ENCODE measurements around the gene TSTD1. TPM values are rescaled to one million over a fixed set of nuclear protein-coding genes. Genes with fewer than 3 reads are reported as not detected.
A peak's percentile ranks its signal among the peaks of the same experiment; 100 is the strongest.

The TSTD1 gene
- total and polyA plus RNA-seq, 2 of the 8 experiments (the other 6 are each of a cell fraction or from before 2014, with no cell fraction given), result 60.9 to 314 TPM

DNA sequence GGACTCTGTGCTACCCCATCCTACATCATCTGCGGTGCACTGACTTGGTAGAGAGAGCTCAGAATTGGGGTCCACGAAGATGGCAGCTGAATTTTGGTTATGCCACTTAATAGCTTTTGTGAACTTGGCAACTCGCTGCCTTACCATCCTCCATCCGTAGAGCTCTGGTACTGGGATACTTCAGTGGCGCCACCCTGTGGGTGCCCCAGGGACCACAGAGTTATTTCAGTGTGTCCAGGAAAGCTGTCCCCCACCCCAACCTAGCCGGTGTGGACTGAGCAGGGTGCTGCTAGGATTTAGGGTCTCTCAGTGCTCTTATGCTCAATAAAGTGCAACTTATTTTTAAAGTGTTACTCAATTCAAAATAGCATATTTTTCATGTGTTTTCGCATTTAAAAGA lies 16.0 kb upstream of the TSTD1 start:
- 0 out of 2 replicates have a peak overlapping the region, but pooled peaks have one; percentile 5 for H2BK15ac ChIP-seq (ENCODE audit: low read length)
- H3K27me3 ChIP-seq (replicated peaks in 1 of 4; ENCODE audit: control insufficient read depth in 3 of 4, extremely low read depth in 1 of 4, insufficient read depth in 3 of 4, low read length in 3 of 4), result no peaks in the 10 kb centered on the region
- H3K14ac ChIP-seq (ENCODE audit: insufficient read length), result no peak overlapping the region
- H3K9ac ChIP-seq (replicated peaks in 1 of 4; ENCODE audit: extremely low read depth in 1 of 4, low read depth in 3 of 4, low read length in 3 of 4), result no peak overlapping the region
- no peaks in the 10 kb centered on the region for H3K79me1 ChIP-seq (ENCODE audit: low read depth, low read length)
- no peak overlapping the region for H2BK20ac ChIP-seq (ENCODE audit: low read length)
- no peak overlapping the region for H3K4me2 ChIP-seq (ENCODE audit: insufficient read depth in 1 of 2, low read depth in 2 of 2, low read length in 2 of 2)
- no peaks in the 10 kb centered on the region for H3K79me2 ChIP-seq (ENCODE audit: control insufficient read depth in 1 of 2, insufficient read depth in 2 of 2, low read length in 2 of 2)
- no peaks in the 10 kb centered on the region for H4K20me1 ChIP-seq (replicated peaks in 1 of 2; ENCODE audit: control insufficient read depth in 1 of 2, insufficient read depth in 2 of 2, low read length in 2 of 2)
- no peak overlapping the region for H3K23ac ChIP-seq (ENCODE audit: insufficient read length)
- H3K36me3 ChIP-seq (ENCODE audit: control insufficient read depth in 2 of 4, insufficient read depth in 4 of 4, low read length in 3 of 4), result no peaks in the 10 kb centered on the region
- ChIA-PET CTCF (ENCODE audit: partially characterized antibody) (interaction anchor here (0.6 to 2.5 kb wide), 18 partner anchors 9 to 85 kb away, joined by 3 to 12 read pairs (median 4); partner anchors contain the start of genes ARHGAP30, KLHDC9 and USF1), POLR2A (ENCODE audit: partially characterized antibody) (interaction anchor here (1.0 to 2.9 kb wide), 2 partner anchors 9 to 35 kb away, joined by 3 to 21 read pairs; partner anchors contain the start of gene USF1)
- H2BK120ac ChIP-seq (replicated peaks; ENCODE audit: low read depth, low read length), result no peak overlapping the region
- H2AFZ ChIP-seq (ENCODE audit: low read length), result no peak overlapping the region
- WGBS, 2 experiments (ENCODE audit: extremely low coverage in 1 of 2, insufficient coverage in 1 of 2, insufficient read length in 1 of 2, insufficient replicate concordance in 2 of 2, low coverage in 1 of 2, low lambda C conversion rate in 2 of 2, missing lambda C conversion rate in 1 of 2), result 88% methylated on average over 7 of the region's 7 CpGs; no CpG with 5 or more reads in 1 of the 2 experiments
- no peak overlapping the region for H2AK5ac ChIP-seq (ENCODE audit: low read depth, low read length)
- FAIRE-seq, result no peak
- H3K56ac ChIP-seq (replicated peaks; ENCODE audit: insufficient read length, low read depth, low read length), result no peak overlapping the region
- H3K18ac ChIP-seq (ENCODE audit: extremely low read depth, low read length), result no peak overlapping the region
- no peak overlapping the region for H2BK12ac ChIP-seq (ENCODE audit: low read depth, low read length)
- no peaks in the 10 kb centered on the region for H3K9me3 ChIP-seq (ENCODE audit: insufficient read depth in 2 of 2, low read depth in 1 of 2, low read length in 1 of 2)
- no peak overlapping the region for H3K4ac ChIP-seq (replicated peaks; ENCODE audit: insufficient read length, low read depth, low read length)
- no peak overlapping the region for H3K27ac ChIP-seq (ENCODE audit: low read depth, low read length)
- no peaks in the 10 kb centered on the region; the same call in 1 of the 2 replicates for H3K23me2 ChIP-seq (ENCODE audit: low read depth, low read length)
- no peak overlapping the region for H2BK5ac ChIP-seq (ENCODE audit: low read depth, low read length)
- no peaks in the 10 kb centered on the region for H3K4me1 ChIP-seq (replicated peaks in 1 of 4; ENCODE audit: control insufficient read depth in 3 of 4, insufficient read depth in 4 of 4, low read length in 3 of 4)
- no peak overlapping the region for H3K4me3 ChIP-seq (ENCODE audit: extremely low read depth in 1 of 4, insufficient read depth in 2 of 4, low read depth in 3 of 4, low read length in 4 of 4)
- H4K8ac ChIP-seq (ENCODE audit: extremely low read depth, insufficient read depth, low read length), result no peak overlapping the region
- H4K5ac ChIP-seq (ENCODE audit: insufficient read length, low read depth, low read length), result no peak overlapping the region
- no peak for DNase-seq (ENCODE audit: low read depth in 1 of 2, low spot score in 2 of 2)
- no peak overlapping the region for H4K91ac ChIP-seq (replicated peaks; ENCODE audit: insufficient read length, low read length)
- TF ChIP-seq, protein P1, sequence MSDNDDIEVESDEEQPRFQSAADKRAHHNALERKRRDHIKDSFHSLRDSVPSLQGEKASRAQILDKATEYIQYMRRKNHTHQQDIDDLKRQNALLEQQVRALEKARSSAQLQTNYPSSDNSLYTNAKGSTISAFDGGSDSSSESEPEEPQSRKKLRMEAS (IDR thresholded peaks at IDR 0.05), result no peak
- TF ChIP-seq, protein P2, sequence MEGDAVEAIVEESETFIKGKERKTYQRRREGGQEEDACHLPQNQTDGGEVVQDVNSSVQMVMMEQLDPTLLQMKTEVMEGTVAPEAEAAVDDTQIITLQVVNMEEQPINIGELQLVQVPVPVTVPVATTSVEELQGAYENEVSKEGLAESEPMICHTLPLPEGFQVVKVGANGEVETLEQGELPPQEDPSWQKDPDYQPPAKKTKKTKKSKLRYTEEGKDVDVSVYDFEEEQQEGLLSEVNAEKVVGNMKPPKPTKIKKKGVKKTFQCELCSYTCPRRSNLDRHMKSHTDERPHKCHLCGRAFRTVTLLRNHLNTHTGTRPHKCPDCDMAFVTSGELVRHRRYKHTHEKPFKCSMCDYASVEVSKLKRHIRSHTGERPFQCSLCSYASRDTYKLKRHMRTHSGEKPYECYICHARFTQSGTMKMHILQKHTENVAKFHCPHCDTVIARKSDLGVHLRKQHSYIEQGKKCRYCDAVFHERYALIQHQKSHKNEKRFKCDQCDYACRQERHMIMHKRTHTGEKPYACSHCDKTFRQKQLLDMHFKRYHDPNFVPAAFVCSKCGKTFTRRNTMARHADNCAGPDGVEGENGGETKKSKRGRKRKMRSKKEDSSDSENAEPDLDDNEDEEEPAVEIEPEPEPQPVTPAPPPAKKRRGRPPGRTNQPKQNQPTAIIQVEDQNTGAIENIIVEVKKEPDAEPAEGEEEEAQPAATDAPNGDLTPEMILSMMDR (IDR thresholded peaks at IDR 0.05; ENCODE audit: control extremely low read depth in 1 of 3, insufficient read depth in 1 of 3, low read depth in 1 of 3, low read length in 3 of 3), result peak; percentile 48 to 64 (median 49); a peak in 3 of 4 replicates
- TF ChIP-seq RBBP5 (IDR thresholded peaks at IDR 0.05; ENCODE audit: borderline replicate concordance, low read depth, low read length) (no peak), EGR1 (IDR thresholded peaks at IDR 0.05; ENCODE audit: borderline replicate concordance, low read depth, low read length) (no peak)

Data from H1 (cell line).